Tibial nerve (tissue), 4 donors: ENCODE results near the gene SLC24A3.

ENCODE experiments used
- EP300 ChIP-seq, 2 donors: sonication (generic); formaldehyde crosslinking; IDR thresholded peaks; one replicate each; pipeline ENCODE4 v1.6.1; 2017; ENCODE audit warnings: antibody characterized with exemption in 2 of 2, mild to moderate bottlenecking in 1 of 2
- POLR2A ChIP-seq, 2 donors: fragments of 450-650 bp; IDR thresholded peaks; one replicate each; pipeline ENCODE4 v1.6.1; 2017; ENCODE audit warnings: antibody characterized with exemption in 2 of 2, mild to moderate bottlenecking in 2 of 2, moderate library complexity in 2 of 2
- TF ChIP-seq, protein P1 (sequence below), 5 experiments: fragments of 200-600 bp in 3 of 5; fragments of 450-650 bp in 2 of 5; sonication (generic) in 3 of 5; IDR thresholded peaks; one replicate each; pipeline ENCODE4 v1.5.1; 2016 to 2019; ENCODE audit warnings: antibody characterized with exemption in 5 of 5, mild to moderate bottlenecking in 3 of 5, moderate library complexity in 2 of 5

DNA sequence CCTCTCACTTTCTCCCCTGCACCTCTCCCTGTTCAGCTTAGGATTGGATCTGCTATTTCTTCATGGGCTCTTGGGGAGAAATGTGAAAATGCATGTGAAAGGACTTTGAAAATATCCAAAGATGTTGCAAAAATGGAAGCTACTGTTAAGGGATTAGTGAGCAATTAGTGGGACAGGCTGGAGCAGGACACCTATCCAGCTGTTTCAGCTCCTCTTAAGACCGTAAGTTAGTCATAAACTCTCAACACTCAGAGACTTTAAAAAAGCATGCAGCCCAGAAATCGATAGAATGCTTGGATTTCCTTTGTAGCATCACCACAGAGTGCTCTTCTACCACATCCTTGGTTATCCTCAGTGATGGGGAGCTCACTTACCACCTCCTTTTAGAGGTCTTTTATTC lies 88.7 kb downstream of the SLC24A3 start:
- TF ChIP-seq, protein P1, sequence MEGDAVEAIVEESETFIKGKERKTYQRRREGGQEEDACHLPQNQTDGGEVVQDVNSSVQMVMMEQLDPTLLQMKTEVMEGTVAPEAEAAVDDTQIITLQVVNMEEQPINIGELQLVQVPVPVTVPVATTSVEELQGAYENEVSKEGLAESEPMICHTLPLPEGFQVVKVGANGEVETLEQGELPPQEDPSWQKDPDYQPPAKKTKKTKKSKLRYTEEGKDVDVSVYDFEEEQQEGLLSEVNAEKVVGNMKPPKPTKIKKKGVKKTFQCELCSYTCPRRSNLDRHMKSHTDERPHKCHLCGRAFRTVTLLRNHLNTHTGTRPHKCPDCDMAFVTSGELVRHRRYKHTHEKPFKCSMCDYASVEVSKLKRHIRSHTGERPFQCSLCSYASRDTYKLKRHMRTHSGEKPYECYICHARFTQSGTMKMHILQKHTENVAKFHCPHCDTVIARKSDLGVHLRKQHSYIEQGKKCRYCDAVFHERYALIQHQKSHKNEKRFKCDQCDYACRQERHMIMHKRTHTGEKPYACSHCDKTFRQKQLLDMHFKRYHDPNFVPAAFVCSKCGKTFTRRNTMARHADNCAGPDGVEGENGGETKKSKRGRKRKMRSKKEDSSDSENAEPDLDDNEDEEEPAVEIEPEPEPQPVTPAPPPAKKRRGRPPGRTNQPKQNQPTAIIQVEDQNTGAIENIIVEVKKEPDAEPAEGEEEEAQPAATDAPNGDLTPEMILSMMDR (IDR thresholded peaks at IDR 0.05): no peak
- no peak for TF ChIP-seq EP300 (IDR thresholded peaks at IDR 0.05)
- TF ChIP-seq POLR2A (IDR thresholded peaks at IDR 0.05): no peak
